Mammary epithelial cell (primary cell): ENCODE measurements around the gene GBA3.

Source experiments
- EZH2 ChIP-seq: IDR thresholded peaks from 2 replicates; pipeline ENCODE4 v1.6.1; 2012; ENCODE audit warnings: low read length, inconsistent platforms, borderline replicate concordance
- TF ChIP-seq, protein P1 (sequence below), 2 donors: IDR thresholded peaks in 1 of 2; conservative IDR thresholded peaks in 1 of 2; 2 replicates each; pipeline ENCODE4 v1.5.1; 2011 to 2012; ENCODE audit warnings: inconsistent platforms in 2 of 2, low read length in 2 of 2, mild to moderate bottlenecking in 2 of 2, control low read depth in 1 of 2, low read depth in 1 of 2; ENCODE audit not compliant: insufficient read depth in 1 of 2; ENCODE audit errors: extremely low read depth in 1 of 2

DNA sequence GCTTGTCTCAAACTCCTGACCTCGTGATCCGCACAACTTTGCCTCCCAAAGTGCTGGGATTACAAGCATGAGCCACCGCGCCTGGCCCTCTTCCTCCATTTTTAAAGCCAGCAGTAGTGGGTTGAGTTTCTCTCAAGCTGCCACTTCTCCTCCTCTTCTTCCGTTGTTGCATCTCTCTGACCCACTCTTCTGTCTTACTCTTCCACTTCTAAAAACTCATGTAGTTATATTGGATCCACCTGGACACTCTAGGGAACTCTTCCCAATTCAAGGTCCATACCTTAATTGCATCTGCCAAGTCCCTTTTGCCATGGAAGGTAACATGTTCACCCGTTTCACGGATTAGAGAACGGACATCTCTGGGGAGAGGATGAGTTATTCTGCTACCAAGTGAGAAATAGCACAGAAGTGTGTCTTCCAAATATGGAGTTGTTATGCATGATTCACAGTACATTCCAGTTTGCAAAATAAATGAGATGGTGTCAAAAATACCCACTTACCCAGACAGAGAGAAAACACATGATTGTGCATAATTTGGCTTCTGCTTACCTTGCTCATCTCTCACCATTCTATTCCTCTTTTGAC is 51.8 kb downstream of the GBA3 start:
- TF ChIP-seq, protein P1, sequence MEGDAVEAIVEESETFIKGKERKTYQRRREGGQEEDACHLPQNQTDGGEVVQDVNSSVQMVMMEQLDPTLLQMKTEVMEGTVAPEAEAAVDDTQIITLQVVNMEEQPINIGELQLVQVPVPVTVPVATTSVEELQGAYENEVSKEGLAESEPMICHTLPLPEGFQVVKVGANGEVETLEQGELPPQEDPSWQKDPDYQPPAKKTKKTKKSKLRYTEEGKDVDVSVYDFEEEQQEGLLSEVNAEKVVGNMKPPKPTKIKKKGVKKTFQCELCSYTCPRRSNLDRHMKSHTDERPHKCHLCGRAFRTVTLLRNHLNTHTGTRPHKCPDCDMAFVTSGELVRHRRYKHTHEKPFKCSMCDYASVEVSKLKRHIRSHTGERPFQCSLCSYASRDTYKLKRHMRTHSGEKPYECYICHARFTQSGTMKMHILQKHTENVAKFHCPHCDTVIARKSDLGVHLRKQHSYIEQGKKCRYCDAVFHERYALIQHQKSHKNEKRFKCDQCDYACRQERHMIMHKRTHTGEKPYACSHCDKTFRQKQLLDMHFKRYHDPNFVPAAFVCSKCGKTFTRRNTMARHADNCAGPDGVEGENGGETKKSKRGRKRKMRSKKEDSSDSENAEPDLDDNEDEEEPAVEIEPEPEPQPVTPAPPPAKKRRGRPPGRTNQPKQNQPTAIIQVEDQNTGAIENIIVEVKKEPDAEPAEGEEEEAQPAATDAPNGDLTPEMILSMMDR (conservative IDR thresholded peaks at IDR 0.05 in 1 of 2, IDR thresholded peaks at IDR 0.05 in 1 of 2; ENCODE audit: extremely low read depth in 1 of 2, insufficient read depth in 1 of 2, low read depth in 1 of 2, low read length in 2 of 2), result no peak
- no peak for TF ChIP-seq EZH2
